WI38 (cell line): Measurements from ENCODE around the gene SAMD15.

Source experiments
- H3K4me3 ChIP-seq: 2 replicates; pipeline ENCODE4 v1.5.1; 2011; ENCODE audit warnings: low read depth, mild to moderate bottlenecking, control low read depth, low read length
- CTCF ChIP-seq: IDR thresholded peaks from 2 replicates; pipeline ENCODE4 v1.5.1; 2012; ENCODE audit warnings: low read depth, mild to moderate bottlenecking, control low read depth, low read length

The SAMD15 gene

DNA sequence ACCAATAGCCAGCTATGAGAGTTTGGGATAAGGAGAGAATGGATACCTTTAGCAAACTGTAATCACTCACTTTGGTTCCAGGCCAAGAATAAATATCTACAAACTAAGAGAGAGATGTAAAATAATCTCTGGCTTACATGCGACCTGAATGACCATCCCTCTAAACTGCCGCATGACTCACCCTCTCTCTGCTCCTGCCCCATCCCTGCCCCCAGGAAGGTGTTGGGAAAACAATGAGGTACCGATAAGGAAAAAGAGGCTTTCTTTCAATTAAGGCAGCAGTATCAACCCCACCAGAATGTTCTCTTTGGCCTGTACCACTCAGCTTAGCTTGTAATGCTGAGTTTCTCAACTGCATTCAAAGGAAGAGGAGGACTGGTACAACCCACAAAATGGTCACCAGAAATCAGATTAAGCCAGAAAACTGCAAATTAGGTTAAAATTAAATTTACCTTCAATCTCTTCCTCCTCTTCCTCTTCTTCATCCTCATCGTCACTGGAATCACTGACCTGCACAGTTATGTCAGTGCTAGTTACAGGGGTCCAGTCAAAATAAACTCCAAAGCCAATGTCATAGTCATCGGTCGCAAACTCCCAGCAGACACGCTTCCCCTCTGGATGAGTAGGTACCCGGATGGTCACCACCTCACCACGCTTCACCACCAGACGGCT lies 34.3 kb upstream of the SAMD15 start:
- no peak overlapping the region for H3K4me3 ChIP-seq
- no peak for TF ChIP-seq CTCF

DNA sequence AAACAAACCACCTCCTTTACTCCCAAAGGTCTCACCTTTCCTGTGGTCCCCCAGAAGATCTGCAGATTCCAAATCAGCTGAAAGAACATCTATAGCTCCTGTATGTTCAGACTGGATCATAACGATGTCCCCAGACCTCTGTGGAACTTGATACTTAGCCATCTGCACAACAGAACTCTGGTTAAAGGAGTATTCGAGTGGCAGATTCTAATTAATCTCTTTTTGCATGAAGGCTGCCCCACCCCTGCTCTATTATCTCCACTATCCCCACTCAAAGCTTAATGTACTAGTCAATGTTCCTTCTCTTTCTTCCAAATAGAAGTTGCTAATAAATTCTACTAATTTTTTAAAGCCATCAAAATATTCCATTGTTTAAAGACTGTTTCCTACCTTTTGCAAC lies 33.5 kb upstream of the SAMD15 start:
- TF ChIP-seq CTCF, result no peak

GRCh38 chr14:77344377-77344996 lies 32.7 kb upstream of the SAMD15 start:
- no peak for TF ChIP-seq CTCF
- H3K4me3 ChIP-seq, result no peak overlapping the region

More for the DNA sequence above, 33.5 kb upstream of the SAMD15 start:
- no peak overlapping the region for H3K4me3 ChIP-seq

GRCh38 chr14:77346495-77346894 lies 30.7 kb upstream of the SAMD15 start:
- no peak for TF ChIP-seq CTCF
- no peak overlapping the region for H3K4me3 ChIP-seq

DNA sequence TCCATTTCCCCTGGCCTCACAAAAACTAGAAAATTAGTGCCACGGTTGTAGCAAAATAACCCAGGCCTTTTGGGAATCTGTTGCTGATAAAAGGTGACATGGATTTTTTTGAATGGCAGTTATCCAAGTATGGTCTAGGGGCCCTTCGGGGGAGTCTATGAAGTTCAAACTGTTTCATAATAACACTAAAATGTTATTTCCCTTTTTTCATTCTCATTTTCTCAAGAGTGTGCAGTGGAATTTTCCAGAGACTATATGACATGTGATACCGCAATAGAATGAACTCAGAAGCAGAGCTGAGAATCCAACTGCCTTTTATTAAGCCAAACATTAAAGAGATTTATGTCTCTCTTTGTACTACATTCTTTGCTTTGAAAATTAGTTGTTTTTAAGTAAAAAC lies 29.4 kb upstream of the SAMD15 start:
- H3K4me3 ChIP-seq, result no peak overlapping the region
- TF ChIP-seq CTCF, result no peak

GRCh38 chr14:77353469-77354141 lies 23.6 kb upstream of the SAMD15 start:
- no peak for TF ChIP-seq CTCF
- no peak overlapping the region for H3K4me3 ChIP-seq

GRCh38 chr14:77355811-77356210 lies 21.4 kb upstream of the SAMD15 start:
- no peak overlapping the region for H3K4me3 ChIP-seq
- TF ChIP-seq CTCF, result no peak
